ENCODE measurements around the gene NISCH. TPM values are rescaled to one million over a fixed set of nuclear protein-coding genes. Genes with fewer than 3 reads are reported as not detected.

NISCH gene
- total RNA-seq, 1 experiment from 2014 or later = 72.8 TPM

DNA sequence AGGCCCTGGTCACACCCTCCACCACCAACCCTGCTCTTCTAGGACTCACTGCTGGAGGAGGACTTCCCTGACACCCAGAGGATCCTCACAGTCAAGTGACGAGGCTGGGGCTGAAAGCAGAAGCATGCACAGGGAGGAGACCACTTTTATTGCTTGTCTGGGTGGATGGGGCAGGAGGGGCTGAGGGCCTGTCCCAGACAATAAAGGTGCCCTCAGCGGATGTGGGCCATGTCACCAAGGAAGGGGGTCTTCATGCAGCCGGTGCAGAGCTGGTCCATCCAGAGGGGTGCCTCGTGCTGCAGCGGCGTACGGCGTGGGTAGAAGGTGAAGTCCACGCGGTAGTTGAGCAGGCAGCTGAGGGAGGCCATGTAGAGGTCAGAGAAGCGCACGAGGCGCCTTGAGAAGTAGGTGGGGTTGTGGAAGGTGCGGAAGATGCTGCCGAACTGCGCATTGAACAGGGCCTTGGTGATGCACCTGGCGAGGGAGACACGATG is 68.9 kb downstream of the NISCH start:
- BruUV-seq (replicated peaks) = no TSS peak
- Histone ChIP-seq H3K79me2 (ENCODE audit: insufficient read depth, low read length) (no peaks in the 10 kb centered on the region), H3K27me3 (ENCODE audit: insufficient read depth, low read length) (no peaks in the 10 kb centered on the region), H3K9me2 (ENCODE audit: insufficient read depth) (no peaks in the 10 kb centered on the region), H3K9ac (ENCODE audit: low read length) (no peak overlapping the region), H2AFZ (ENCODE audit: low read depth, low read length, poor library complexity, severe bottlenecking) (no peak overlapping the region), H3K4me3 (replicated peaks in 1 of 2; ENCODE audit: low read depth in 1 of 2, low read length in 2 of 2) (no peak overlapping the region), H3K27ac (ENCODE audit: low read depth, low read length) (no peak overlapping the region), H3K4me2 (ENCODE audit: low read length) (no peak overlapping the region), H3K36me3 (ENCODE audit: control insufficient read depth in 1 of 2, insufficient read depth in 2 of 2, low read length in 2 of 2) (peaks cover 11 to 17% of the 10 kb centered on the region in 2 experiments), H3K4me1 (ENCODE audit: control insufficient read depth in 1 of 2, insufficient read depth in 2 of 2, low read length in 2 of 2) (no peaks in the 10 kb centered on the region), H3K9me3 (ENCODE audit: control insufficient read depth in 1 of 2, insufficient read depth in 1 of 2, low read depth in 1 of 2, low read length in 2 of 2) (no peaks in the 10 kb centered on the region), H4K20me1 (ENCODE audit: insufficient read depth) (no peaks in the 10 kb centered on the region)
- ChIA-PET CTCF (no interaction called here), RAD21 (ENCODE audit: low non-redundant PET in 1 of 2, low total read pairs in 2 of 2, uncharacterized antibody in 2 of 2, unreplicated experiment in 2 of 2) (no interaction called here), POLR2A (no interaction called here)
- TF ChIP-seq EZH2phosphoT487 (IDR thresholded peaks at IDR 0.05; ENCODE audit: borderline replicate concordance) (no peak), POLR2AphosphoS5 (IDR thresholded peaks at IDR 0.05; ENCODE audit: low read depth, low read length) (no peak), EGR1 (IDR thresholded peaks at IDR 0.05; ENCODE audit: low read depth) (no peak), ZBTB33 (IDR thresholded peaks at IDR 0.05; ENCODE audit: extremely low read depth, insufficient replicate concordance, low read length) (no peak), SIN3A (IDR thresholded peaks at IDR 0.05; ENCODE audit: low read depth) (no peak), SP1 (IDR thresholded peaks at IDR 0.05; ENCODE audit: low read depth) (no peak), SRF (IDR thresholded peaks at IDR 0.05; ENCODE audit: low read depth) (no peak), ZNF274 (IDR thresholded peaks at IDR 0.05; ENCODE audit: low read depth, low read length) (no peak), RAD21 (IDR thresholded peaks at IDR 0.05; ENCODE audit: low read depth) (no peak), YY1 (IDR thresholded peaks at IDR 0.05; ENCODE audit: extremely low read depth, insufficient replicate concordance, low read depth, low read length) (no peak), CEBPB (IDR thresholded peaks at IDR 0.05; ENCODE audit: low read depth) (no peak), CBX3 (IDR thresholded peaks at IDR 0.05; ENCODE audit: low read depth) (no peak), EZH2 (IDR thresholded peaks at IDR 0.05) (no peak)
- TF ChIP-seq, protein P1, sequence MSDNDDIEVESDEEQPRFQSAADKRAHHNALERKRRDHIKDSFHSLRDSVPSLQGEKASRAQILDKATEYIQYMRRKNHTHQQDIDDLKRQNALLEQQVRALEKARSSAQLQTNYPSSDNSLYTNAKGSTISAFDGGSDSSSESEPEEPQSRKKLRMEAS (IDR thresholded peaks at IDR 0.05) = no peak
- TF ChIP-seq, protein P2, sequence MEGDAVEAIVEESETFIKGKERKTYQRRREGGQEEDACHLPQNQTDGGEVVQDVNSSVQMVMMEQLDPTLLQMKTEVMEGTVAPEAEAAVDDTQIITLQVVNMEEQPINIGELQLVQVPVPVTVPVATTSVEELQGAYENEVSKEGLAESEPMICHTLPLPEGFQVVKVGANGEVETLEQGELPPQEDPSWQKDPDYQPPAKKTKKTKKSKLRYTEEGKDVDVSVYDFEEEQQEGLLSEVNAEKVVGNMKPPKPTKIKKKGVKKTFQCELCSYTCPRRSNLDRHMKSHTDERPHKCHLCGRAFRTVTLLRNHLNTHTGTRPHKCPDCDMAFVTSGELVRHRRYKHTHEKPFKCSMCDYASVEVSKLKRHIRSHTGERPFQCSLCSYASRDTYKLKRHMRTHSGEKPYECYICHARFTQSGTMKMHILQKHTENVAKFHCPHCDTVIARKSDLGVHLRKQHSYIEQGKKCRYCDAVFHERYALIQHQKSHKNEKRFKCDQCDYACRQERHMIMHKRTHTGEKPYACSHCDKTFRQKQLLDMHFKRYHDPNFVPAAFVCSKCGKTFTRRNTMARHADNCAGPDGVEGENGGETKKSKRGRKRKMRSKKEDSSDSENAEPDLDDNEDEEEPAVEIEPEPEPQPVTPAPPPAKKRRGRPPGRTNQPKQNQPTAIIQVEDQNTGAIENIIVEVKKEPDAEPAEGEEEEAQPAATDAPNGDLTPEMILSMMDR (IDR thresholded peaks at IDR 0.05 in 2 of 3, conservative IDR thresholded peaks at IDR 0.05 in 1 of 3; ENCODE audit: borderline replicate concordance in 1 of 3, insufficient read depth in 1 of 3, low read depth in 2 of 3, low read length in 2 of 3) = no peak
- TF ChIP-seq, protein P3, sequence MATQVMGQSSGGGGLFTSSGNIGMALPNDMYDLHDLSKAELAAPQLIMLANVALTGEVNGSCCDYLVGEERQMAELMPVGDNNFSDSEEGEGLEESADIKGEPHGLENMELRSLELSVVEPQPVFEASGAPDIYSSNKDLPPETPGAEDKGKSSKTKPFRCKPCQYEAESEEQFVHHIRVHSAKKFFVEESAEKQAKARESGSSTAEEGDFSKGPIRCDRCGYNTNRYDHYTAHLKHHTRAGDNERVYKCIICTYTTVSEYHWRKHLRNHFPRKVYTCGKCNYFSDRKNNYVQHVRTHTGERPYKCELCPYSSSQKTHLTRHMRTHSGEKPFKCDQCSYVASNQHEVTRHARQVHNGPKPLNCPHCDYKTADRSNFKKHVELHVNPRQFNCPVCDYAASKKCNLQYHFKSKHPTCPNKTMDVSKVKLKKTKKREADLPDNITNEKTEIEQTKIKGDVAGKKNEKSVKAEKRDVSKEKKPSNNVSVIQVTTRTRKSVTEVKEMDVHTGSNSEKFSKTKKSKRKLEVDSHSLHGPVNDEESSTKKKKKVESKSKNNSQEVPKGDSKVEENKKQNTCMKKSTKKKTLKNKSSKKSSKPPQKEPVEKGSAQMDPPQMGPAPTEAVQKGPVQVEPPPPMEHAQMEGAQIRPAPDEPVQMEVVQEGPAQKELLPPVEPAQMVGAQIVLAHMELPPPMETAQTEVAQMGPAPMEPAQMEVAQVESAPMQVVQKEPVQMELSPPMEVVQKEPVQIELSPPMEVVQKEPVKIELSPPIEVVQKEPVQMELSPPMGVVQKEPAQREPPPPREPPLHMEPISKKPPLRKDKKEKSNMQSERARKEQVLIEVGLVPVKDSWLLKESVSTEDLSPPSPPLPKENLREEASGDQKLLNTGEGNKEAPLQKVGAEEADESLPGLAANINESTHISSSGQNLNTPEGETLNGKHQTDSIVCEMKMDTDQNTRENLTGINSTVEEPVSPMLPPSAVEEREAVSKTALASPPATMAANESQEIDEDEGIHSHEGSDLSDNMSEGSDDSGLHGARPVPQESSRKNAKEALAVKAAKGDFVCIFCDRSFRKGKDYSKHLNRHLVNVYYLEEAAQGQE (IDR thresholded peaks at IDR 0.05; ENCODE audit: low read depth) = no peak
- TF ChIP-seq, protein P4, sequence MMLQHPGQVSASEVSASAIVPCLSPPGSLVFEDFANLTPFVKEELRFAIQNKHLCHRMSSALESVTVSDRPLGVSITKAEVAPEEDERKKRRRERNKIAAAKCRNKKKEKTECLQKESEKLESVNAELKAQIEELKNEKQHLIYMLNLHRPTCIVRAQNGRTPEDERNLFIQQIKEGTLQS (IDR thresholded peaks at IDR 0.05) = no peak
- DNase-seq (ENCODE audit: low read depth, low spot score) (no peak), ATAC-seq (no peak)
- intact Hi-C loops (cut with micrococcal nuclease) = no loop called here

Data from HCT116 (cell line).